Loucy (cell line): ENCODE results near the gene CDHR5.

ENCODE experiments used
- EZH2phosphoT487 ChIP-seq: fragments of 200-600 bp; IDR thresholded peaks from 2 replicates; pipeline ENCODE4 v1.6.1; 2018; ENCODE audit warnings: antibody characterized with exemption, mild to moderate bottlenecking, moderate library complexity, borderline replicate concordance
- TF ChIP-seq, protein P1 (sequence below): fragments of 200-600 bp; sonication (generic); conservative IDR thresholded peaks from 2 replicates; pipeline ENCODE4 v1.5.1; 2014; ENCODE audit warnings: mild to moderate bottlenecking, antibody characterized with exemption, low read length

DNA sequence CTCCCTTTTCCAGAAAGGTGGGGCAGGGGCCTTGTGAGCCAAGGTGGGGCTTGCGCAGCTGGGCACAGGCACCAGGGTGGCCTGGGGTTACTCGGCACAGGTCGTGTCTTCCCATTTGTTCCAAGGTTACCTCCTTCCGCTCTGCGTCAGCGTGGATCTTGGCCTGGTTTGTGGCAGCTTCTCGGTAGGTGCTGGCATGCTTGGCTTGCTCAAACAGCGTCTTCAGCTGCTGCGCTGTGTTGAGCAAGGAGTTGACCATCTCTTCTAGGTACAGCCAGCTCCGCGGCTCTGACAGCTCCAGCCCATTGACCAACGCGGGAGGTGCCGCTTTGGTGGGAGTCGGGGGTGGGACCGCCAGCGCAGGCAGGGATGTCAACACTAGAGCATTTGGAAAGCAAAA, 49.7 kb upstream of the CDHR5 start:
- TF ChIP-seq, protein P1, sequence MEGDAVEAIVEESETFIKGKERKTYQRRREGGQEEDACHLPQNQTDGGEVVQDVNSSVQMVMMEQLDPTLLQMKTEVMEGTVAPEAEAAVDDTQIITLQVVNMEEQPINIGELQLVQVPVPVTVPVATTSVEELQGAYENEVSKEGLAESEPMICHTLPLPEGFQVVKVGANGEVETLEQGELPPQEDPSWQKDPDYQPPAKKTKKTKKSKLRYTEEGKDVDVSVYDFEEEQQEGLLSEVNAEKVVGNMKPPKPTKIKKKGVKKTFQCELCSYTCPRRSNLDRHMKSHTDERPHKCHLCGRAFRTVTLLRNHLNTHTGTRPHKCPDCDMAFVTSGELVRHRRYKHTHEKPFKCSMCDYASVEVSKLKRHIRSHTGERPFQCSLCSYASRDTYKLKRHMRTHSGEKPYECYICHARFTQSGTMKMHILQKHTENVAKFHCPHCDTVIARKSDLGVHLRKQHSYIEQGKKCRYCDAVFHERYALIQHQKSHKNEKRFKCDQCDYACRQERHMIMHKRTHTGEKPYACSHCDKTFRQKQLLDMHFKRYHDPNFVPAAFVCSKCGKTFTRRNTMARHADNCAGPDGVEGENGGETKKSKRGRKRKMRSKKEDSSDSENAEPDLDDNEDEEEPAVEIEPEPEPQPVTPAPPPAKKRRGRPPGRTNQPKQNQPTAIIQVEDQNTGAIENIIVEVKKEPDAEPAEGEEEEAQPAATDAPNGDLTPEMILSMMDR = no peak
- TF ChIP-seq EZH2phosphoT487 = no peak
